Measurements from ENCODE around the gene CDK6. TPM values are rescaled to one million over a fixed set of nuclear protein-coding genes. Genes with fewer than 3 reads are reported as not detected.

CDK6 gene
- total and polyA plus RNA-seq, 10 of the 15 experiments (the other 5 are each of a cell fraction or from before 2014, with no cell fraction given), result 8.0 to 118 (median 45.8) TPM

- TF ChIP-seq, protein P1, sequence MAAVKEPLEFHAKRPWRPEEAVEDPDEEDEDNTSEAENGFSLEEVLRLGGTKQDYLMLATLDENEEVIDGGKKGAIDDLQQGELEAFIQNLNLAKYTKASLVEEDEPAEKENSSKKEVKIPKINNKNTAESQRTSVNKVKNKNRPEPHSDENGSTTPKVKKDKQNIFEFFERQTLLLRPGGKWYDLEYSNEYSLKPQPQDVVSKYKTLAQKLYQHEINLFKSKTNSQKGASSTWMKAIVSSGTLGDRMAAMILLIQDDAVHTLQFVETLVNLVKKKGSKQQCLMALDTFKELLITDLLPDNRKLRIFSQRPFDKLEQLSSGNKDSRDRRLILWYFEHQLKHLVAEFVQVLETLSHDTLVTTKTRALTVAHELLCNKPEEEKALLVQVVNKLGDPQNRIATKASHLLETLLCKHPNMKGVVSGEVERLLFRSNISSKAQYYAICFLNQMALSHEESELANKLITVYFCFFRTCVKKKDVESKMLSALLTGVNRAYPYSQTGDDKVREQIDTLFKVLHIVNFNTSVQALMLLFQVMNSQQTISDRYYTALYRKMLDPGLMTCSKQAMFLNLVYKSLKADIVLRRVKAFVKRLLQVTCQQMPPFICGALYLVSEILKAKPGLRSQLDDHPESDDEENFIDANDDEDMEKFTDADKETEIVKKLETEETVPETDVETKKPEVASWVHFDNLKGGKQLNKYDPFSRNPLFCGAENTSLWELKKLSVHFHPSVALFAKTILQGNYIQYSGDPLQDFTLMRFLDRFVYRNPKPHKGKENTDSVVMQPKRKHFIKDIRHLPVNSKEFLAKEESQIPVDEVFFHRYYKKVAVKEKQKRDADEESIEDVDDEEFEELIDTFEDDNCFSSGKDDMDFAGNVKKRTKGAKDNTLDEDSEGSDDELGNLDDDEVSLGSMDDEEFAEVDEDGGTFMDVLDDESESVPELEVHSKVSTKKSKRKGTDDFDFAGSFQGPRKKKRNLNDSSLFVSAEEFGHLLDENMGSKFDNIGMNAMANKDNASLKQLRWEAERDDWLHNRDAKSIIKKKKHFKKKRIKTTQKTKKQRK (IDR thresholded peaks at IDR 0.05; ENCODE audit: low read depth, low read length), result no peak
- TF ChIP-seq CHD1 (IDR thresholded peaks at IDR 0.05; ENCODE audit: low read depth, low read length) (no peak), KDM1A (IDR thresholded peaks at IDR 0.05; ENCODE audit: borderline replicate concordance) (no peak)
Observed at GRCh38 chr7:92793656-92794205, 42.6 kb downstream of the CDK6 start (continued).

GRCh38 chr7:92790992-92791391 lies 45.4 kb downstream of the CDK6 start:
- Histone ChIP-seq H3K27ac (ENCODE audit: control insufficient read depth, insufficient read depth) (no peak overlapping the region), H3K36me3 (ENCODE audit: control insufficient read depth in 2 of 2, insufficient read depth in 2 of 2, low read length in 1 of 2) (peaks cover 0 to 4% of the 10 kb centered on the region in 2 experiments; a peak in 2 of 4 replicates), H3K27me3 (replicated peaks in 1 of 2; ENCODE audit: control insufficient read depth in 2 of 2, insufficient read depth in 2 of 2, low read length in 1 of 2) (no peaks in the 10 kb centered on the region), H4K20me1 (ENCODE audit: control insufficient read depth, insufficient read depth) (no peaks in the 10 kb centered on the region), H3K4me1 (ENCODE audit: control insufficient read depth, insufficient read depth, low read length) (peaks cover 13% of the 10 kb centered on the region), H2AFZ (ENCODE audit: control insufficient read depth, low read depth, low read length) (no peak overlapping the region), H3K4me2 (ENCODE audit: control insufficient read depth, insufficient read depth) (no peak overlapping the region), H3K9me3 (replicated peaks; ENCODE audit: control insufficient read depth, insufficient read depth, low read length) (peaks cover 35% of the 10 kb centered on the region), H3K9ac (ENCODE audit: control insufficient read depth, insufficient read depth, low read length) (no peak overlapping the region), H3K4me3 (no peak overlapping the region), H3K79me2 (ENCODE audit: control insufficient read depth, insufficient read depth, low read length) (peaks cover 81% of the 10 kb centered on the region)
- DNase-seq (ENCODE audit: low read depth, low spot score), result no peak
- intact Hi-C loops (cut with micrococcal nuclease; ENCODE audit: unreplicated experiment) (no loop called here), in situ Hi-C loops (cut with MboI) (no loop called here)
- no TSS peak for BruUV-seq (replicated peaks)
- no peak for FAIRE-seq
- no peak for ATAC-seq
- SMC1A ChIA-PET (ENCODE audit: uncharacterized antibody, unreplicated experiment), result interaction anchor here (0.5 to 1.0 kb wide), 2 partner anchors 22 to 32 kb away, joined by 3 to 4 read pairs; no protein-coding TSS in a partner anchor
- CTCF ChIA-PET, result no interaction called here
- POLR2A ChIA-PET, result no interaction called here
- RAD21 ChIA-PET (ENCODE audit: unreplicated experiment), result interaction anchor here (1.1 kb wide), 1 partner anchor 42 kb away, joined by 3 read pairs; no protein-coding TSS in a partner anchor
- no peak for TF ChIP-seq FOS (IDR thresholded peaks at IDR 0.05; ENCODE audit: borderline replicate concordance, extremely low read depth, insufficient read length)
- 100% methylated on average over 1 of the region's 1 CpG for WGBS (ENCODE audit: insufficient coverage, insufficient replicate concordance, low lambda C conversion rate, missing lambda C conversion rate)

Measured in GM12878 (cell line).